Uterus (tissue), 2 donors: ENCODE data around the gene PRRX2.

Experiments used
- CTCF ChIP-seq, 4 experiments: fragments of 200-600 bp in 2 of 4; fragments of 450-650 bp in 2 of 4; sonication (generic) in 2 of 4; IDR thresholded peaks; one replicate each; pipeline ENCODE4 v1.5.1; 2016 to 2019; ENCODE audit warnings: antibody characterized with exemption in 4 of 4, mild to moderate bottlenecking in 2 of 4, moderate library complexity in 1 of 4
- POLR2A ChIP-seq, 2 donors: fragments of 450-650 bp; IDR thresholded peaks; one replicate each; pipeline ENCODE4 v1.6.1; 2016; ENCODE audit warnings: antibody characterized with exemption in 2 of 2, mild to moderate bottlenecking in 1 of 2, moderate library complexity in 1 of 2

DNA sequence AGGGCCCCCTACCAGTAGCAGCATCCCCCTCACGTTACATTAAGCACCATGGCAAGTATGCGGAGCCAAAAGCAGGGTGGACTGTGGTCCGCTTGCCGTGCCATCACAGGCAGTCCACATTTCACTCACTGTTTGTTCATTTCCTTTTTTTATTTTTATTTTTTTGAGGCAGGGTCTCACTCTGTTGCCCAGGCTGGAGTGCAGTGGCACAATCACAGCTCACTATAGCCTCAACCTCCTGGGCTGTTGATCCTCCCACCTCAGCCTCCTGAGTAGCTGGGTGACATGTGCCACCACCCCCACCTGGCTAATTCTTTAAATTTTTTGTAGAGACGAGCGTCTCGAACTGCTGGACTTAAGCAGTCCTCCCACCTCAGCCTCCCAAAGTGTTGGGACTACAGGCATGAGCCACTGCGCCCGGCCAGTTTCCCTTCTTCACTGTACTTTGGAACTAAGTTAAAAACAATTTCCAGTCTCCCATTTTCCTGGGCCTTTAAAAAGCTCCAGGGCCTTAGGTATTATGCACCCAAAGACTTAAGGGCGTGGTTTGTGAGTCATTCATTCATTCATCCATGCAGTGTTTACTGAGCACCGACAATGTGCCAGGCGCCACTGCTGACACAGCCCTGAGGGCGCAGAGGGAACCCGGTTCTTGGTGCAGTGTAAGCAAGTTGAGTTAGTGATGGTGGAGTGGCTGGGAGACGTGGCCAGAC lies 19.9 kb downstream of the PRRX2 start:
- no peak for TF ChIP-seq CTCF (IDR thresholded peaks at IDR 0.05)
- TF ChIP-seq POLR2A (IDR thresholded peaks at IDR 0.05) = no peak
